Kidney epithelial cell (primary cell): ENCODE measurements around the gene PRRT1. TPM values are rescaled to one million over a fixed set of nuclear protein-coding genes. Genes with fewer than 3 reads are reported as not detected.
A peak's percentile ranks its signal among the peaks of the same experiment; 100 is the strongest.

Experiments used
- DNase-seq: peaks from one replicate; pipeline ENCODE4 v3.0.0-alpha.2; 2010; ENCODE audit warnings: low read depth
- H3K27me3 ChIP-seq: 2 replicates; pipeline ENCODE4 v1.6.0; 2011; ENCODE audit warnings: low read length; ENCODE audit not compliant: control insufficient read depth, insufficient read depth
- H3K36me3 ChIP-seq: 2 replicates; pipeline ENCODE4 v1.5.1; 2011; ENCODE audit warnings: low read length; ENCODE audit not compliant: control insufficient read depth, insufficient read depth
- H3K4me3 ChIP-seq: 2 replicates; pipeline ENCODE4 v1.5.1; 2011; ENCODE audit warnings: low read depth, mild to moderate bottlenecking, control low read depth, low read length
- total RNA-seq: library from RNA; depleted of rRNA; stranded (reverse); fragments of >200 nt; gene quantifications from 2 replicates; pipeline ENCODE4 v1.2.3, GENCODE V29; 2015
- TF ChIP-seq, protein P1 (sequence below): IDR thresholded peaks from 2 replicates; pipeline ENCODE4 v1.5.1; 2011; ENCODE audit warnings: mild to moderate bottlenecking, moderate library complexity, low read length, control low read depth, inconsistent platforms; ENCODE audit not compliant: insufficient read depth, poor library complexity, severe bottlenecking

Gene PRRT1
- total RNA-seq = 0.27 TPM in 1 of 2 replicates, not detected in the other

DNA sequence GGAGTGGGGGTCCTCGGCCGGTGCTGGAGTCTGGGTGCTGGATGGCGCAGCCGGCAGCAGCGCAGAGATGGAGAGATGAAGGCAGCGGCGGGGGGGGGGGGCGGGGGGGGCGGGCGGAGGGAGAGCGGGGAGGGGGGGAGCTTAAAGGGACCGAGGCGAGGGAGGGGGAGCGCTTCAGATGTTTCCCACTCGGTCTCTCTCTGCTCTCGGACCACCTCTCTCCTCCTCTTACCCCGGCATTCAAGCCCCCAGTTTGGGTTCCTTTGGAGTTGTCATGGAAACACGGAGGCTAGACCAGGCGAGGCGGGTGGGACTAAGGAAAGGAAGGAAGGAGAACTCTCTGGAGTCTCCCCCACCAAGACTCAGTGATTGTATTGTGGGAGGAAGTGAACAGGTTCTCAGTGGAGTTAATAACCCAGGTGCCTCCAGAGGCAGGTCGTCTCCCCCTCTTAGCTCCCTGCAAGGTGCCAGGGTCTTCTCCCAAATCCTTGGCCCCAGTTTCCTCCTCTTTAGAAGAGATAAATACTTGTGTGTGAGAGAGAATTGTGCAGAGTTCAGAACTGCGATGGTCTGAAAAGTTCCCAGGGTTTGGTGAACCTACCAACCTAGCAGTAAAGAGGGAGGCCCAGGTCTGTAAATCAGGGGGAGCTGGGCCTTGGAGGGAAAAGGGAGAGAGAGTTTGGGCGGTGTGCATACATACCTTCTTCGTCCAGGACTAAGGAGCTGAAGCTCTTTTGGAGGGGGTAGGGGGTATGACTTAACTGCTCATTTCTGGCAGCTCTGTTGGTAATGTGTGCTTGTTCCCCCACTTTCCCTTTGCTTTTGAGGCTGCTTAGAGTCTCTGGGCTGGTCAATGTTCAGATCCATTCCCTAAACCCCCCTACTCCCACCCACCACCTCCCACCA lies at the start of gene PRRT1:
Gene PRRT1, minus strand, starts transcription at position 77 of the 906 bp plus-strand sequence. CDS start 112 bp downstream, outside the sequence.
- TF ChIP-seq, protein P1, sequence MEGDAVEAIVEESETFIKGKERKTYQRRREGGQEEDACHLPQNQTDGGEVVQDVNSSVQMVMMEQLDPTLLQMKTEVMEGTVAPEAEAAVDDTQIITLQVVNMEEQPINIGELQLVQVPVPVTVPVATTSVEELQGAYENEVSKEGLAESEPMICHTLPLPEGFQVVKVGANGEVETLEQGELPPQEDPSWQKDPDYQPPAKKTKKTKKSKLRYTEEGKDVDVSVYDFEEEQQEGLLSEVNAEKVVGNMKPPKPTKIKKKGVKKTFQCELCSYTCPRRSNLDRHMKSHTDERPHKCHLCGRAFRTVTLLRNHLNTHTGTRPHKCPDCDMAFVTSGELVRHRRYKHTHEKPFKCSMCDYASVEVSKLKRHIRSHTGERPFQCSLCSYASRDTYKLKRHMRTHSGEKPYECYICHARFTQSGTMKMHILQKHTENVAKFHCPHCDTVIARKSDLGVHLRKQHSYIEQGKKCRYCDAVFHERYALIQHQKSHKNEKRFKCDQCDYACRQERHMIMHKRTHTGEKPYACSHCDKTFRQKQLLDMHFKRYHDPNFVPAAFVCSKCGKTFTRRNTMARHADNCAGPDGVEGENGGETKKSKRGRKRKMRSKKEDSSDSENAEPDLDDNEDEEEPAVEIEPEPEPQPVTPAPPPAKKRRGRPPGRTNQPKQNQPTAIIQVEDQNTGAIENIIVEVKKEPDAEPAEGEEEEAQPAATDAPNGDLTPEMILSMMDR = no peak
- no peak for DNase-seq
- peaks cover 40% of the 10 kb centered on the region for H3K27me3 ChIP-seq
- no peaks in the 10 kb centered on the region for H3K36me3 ChIP-seq
- H3K4me3 ChIP-seq = peak within 1 kb of the TSS; percentile 61

DNA sequence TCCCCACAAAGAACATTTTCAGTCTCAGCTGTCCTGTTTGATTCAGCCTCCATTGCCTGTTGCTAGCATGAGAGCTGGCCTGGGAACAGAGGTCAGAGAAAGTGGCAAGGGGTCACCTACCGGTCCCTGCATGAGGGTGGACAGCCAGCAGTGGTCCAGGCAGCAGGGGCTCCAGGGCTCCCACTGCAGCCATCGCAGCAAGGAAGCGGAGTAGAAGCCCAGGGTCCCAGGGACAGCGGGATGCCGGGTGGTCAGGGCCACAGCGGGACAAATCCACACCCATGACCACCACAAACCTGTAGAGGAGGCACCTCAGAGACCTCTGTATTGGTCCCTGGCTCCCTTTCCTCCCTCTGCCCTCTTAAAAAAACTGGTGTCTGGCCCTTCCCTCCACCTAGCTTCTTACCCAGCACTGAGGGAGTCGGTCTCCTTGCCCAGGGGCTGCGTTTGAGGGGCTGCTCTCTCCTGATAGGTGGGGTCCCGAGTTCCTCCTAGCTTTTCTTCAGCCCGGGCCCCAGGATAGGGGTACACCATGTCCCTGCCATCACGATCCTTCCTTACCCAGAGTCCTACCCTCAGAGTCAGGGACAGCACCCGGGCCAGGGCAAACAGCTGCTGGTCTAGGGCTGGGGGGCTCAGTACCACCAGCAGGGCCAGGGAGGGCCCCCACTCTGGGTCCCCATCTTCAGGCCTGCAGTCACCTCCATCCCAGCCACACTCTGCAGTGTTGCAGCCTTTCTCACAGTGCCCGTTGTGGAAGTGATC lies 49.2 kb upstream of the PRRT1 start:
- peaks cover 6% of the 10 kb centered on the region for H3K27me3 ChIP-seq
- H3K4me3 ChIP-seq = no peak overlapping the region
- TF ChIP-seq, protein P1 = no peak
- no peak for DNase-seq
- no peaks in the 10 kb centered on the region for H3K36me3 ChIP-seq

DNA sequence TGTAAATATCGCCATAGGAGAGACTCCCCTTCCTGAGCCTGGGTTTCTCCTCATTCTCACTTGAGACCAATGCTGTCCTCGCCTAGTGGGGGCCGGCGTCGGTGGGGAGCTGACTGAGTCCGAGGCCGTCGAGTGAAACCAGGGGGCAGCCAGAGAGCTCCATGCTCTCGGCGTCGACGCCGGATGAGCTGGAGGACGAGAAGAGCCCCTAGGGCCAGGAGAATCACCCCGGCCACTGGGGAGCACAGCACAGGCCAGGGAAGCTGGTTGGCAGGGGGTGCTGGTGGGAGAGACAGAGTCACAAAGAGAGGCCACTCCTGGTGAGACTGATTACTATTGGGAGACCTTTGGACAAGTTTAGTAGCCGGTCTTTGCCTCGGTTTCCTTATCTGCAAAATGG lies 47.1 kb upstream of the PRRT1 start:
- TF ChIP-seq, protein P1 = no peak
- H3K36me3 ChIP-seq = no peaks in the 10 kb centered on the region
- H3K27me3 ChIP-seq = peaks cover 4% of the 10 kb centered on the region
- DNase-seq = no peak
- no peak overlapping the region for H3K4me3 ChIP-seq

DNA sequence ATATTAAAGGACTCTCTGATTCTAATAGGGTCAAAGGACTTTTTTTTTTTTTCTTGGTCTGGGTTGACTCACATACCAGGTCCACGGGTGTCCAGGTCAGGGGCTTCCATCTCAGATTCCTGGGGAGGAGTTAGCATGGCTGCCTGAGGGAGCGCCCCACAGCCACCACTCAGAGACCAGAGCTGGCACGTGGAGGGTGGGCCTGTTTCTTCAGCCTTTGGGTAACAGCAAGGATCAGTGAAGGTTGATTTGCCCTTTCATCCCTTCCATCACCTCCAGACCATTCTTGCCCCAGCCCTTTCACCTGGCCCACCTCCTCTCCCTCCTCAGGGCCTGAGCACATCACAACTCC lies 46.6 kb upstream of the PRRT1 start:
- TF ChIP-seq, protein P1 = no peak
- peaks cover 4% of the 10 kb centered on the region for H3K27me3 ChIP-seq
- no peak overlapping the region for H3K4me3 ChIP-seq
- DNase-seq = no peak
- H3K36me3 ChIP-seq = no peaks in the 10 kb centered on the region

DNA sequence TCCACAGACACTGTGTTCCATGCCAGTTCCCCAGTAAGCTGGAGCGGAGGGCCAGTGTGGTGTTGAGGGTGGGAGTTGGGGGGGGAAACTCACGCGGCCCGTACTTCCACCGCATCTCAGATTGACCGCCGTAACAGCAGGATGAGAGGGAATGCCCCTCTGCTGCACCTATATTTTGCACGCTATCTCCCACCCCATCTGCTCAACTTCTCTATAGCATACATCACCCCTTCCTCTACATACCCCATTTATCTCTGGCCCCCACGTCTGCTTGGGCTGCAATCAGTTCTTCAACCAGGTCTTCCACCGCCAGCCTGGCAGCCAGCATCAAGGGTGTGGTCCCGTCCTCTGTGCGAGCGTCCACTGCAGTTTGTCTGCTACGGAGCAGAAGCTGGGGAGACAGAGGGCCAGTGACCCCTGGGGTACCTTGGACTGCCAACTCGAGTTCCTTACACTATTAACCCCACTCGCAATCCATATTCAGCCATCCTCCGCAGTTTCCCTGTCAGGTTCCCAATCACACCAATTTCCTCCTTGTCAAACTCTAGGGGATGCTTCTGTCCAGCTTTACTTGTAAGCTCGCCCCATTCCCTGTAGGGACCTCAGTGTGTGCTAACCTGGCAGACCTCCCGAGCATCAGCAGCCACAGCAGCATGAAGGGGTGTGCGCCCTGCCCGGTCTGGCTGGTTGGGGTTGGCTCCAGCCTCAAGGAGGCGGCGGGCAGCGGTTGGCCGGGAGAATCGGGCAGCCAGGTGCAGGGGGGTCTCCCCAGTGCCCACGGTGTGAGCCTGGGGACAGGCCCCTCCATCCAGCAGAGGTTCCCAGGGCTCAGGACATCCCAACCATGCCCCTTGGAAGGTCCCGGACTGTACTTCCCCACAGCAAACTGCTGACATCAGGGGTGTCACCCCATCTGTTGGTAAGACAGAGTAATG lies 45.2 kb upstream of the PRRT1 start:
- no peak for DNase-seq
- no peaks in the 10 kb centered on the region for H3K36me3 ChIP-seq
- peaks cover 2% of the 10 kb centered on the region for H3K27me3 ChIP-seq
- TF ChIP-seq, protein P1 = no peak
- peak overlapping the region; percentile 86 for H3K4me3 ChIP-seq
